ENCODE measurements around the gene CPNE1.

CPNE1 gene

GRCh38 chr20:35619196-35620095 lies 45.3 kb downstream of the CPNE1 start:
- peak; percentile 91 for DNase-seq (ENCODE audit: low spot score)

GRCh38 chr20:35618263-35619131 lies 46.2 kb downstream of the CPNE1 start:
- peak; percentile 27 for DNase-seq (ENCODE audit: low spot score)

GRCh38 chr20:35617397-35618262 lies 47.1 kb downstream of the CPNE1 start:
- peak; percentile 53 for DNase-seq (ENCODE audit: low spot score)

- DNase-seq (ENCODE audit: low spot score), result peak; percentile 44
These were observed 48.0 kb downstream of the CPNE1 start for GRCh38 chr20:35616465-35617396.

- DNase-seq (ENCODE audit: low spot score), result peak; percentile 100
These were observed 48.8 kb downstream of the CPNE1 start, which contains the start of gene SPAG4 for GRCh38 chr20:35615667-35616464. TSS of gene SPAG4 (plus strand) at chr20:35615829. CDS start at chr20:35616004, 175 bp downstream.

GRCh38 chr20:35611482-35611881 lies 53.2 kb downstream of the CPNE1 start:
- no peak for DNase-seq (ENCODE audit: low spot score)

- DNase-seq (ENCODE audit: low spot score), result no peak
These were observed 53.8 kb downstream of the CPNE1 start for GRCh38 chr20:35610833-35611427.

GRCh38 chr20:35607003-35607735 lies 57.5 kb downstream of the CPNE1 start:
- no peak for DNase-seq (ENCODE audit: low spot score)

GRCh38 chr20:35606127-35606526 lies 58.6 kb downstream of the CPNE1 start:
- no peak for DNase-seq (ENCODE audit: low spot score)

GRCh38 chr20:35604449-35604747 lies 60.3 kb downstream of the CPNE1 start:
- DNase-seq (ENCODE audit: low spot score), result no peak

GRCh38 chr20:35603695-35604448 lies 60.8 kb downstream of the CPNE1 start:
- DNase-seq (ENCODE audit: low spot score), result no peak

- DNase-seq (ENCODE audit: low spot score), result no peak
These were observed 61.7 kb downstream of the CPNE1 start for GRCh38 chr20:35602851-35603495.

- DNase-seq (ENCODE audit: low spot score), result no peak
These were observed 62.7 kb downstream of the CPNE1 start for GRCh38 chr20:35601990-35602389.

GRCh38 chr20:35600993-35601973 lies 63.4 kb downstream of the CPNE1 start:
- peak; percentile 77 for DNase-seq (ENCODE audit: low spot score)

GRCh38 chr20:35600176-35600992 lies 64.3 kb downstream of the CPNE1 start:
- no peak for DNase-seq (ENCODE audit: low spot score)

- DNase-seq (ENCODE audit: low spot score), result no peak
These were observed 65.0 kb downstream of the CPNE1 start for GRCh38 chr20:35599776-35600120.

Data from activated CD4-positive, alpha-beta T cell treated with anti-CD3 and anti-CD28 coated beads, Interleukin-2, Interleukin-4, amounts not matched to agents 100 ng/mL and 50 ng/mL, durations not matched to agents 16 hours and 8 hours (primary cell).